H9 (cell line): ENCODE data around the gene RNF167. TPM values are rescaled to one million over a fixed set of nuclear protein-coding genes. Genes with fewer than 3 reads are reported as not detected.

Experiments
- DNase-seq: peaks from one replicate; pipeline ENCODE4 v3.0.0-alpha.2; 2017
- H2AFZ ChIP-seq: one replicate; pipeline ENCODE4 v1.6.1; 2013; ENCODE audit warnings: mild to moderate bottlenecking, low read length, control low read depth, moderate library complexity
- H2AK5ac ChIP-seq: 2 replicates; pipeline ENCODE4 v1.6.1; 2013; ENCODE audit warnings: low read length, control low read depth, mixed read lengths; ENCODE audit not compliant: insufficient read length
- H2BK120ac ChIP-seq: one replicate; pipeline ENCODE4 v1.6.1; 2013; ENCODE audit warnings: low read depth, mild to moderate bottlenecking, low read length, control low read depth, inconsistent platforms; ENCODE audit not compliant: poor library complexity, severe bottlenecking
- H2BK12ac ChIP-seq: 2 replicates; pipeline ENCODE4 v1.6.1; 2013; ENCODE audit warnings: low read length, control low read depth, mixed read lengths, low read depth; ENCODE audit not compliant: insufficient read length
- H2BK15ac ChIP-seq: 2 replicates; pipeline ENCODE4 v1.6.1; 2013; ENCODE audit warnings: low read depth, low read length, control low read depth
- H2BK20ac ChIP-seq: one replicate; pipeline ENCODE4 v1.6.1; 2013; ENCODE audit warnings: low read depth, mild to moderate bottlenecking, low read length, control low read depth, inconsistent platforms; ENCODE audit not compliant: poor library complexity, severe bottlenecking
- H2BK5ac ChIP-seq: 2 replicates; pipeline ENCODE4 v1.6.1; 2013; ENCODE audit warnings: low read length, control low read depth, mixed read lengths; ENCODE audit not compliant: insufficient read length
- H3K14ac ChIP-seq: 2 replicates; pipeline ENCODE4 v1.6.1; 2013; ENCODE audit warnings: low read length, control low read depth; ENCODE audit not compliant: insufficient read depth
- H3K18ac ChIP-seq: 2 replicates; pipeline ENCODE4 v1.6.1; 2013; ENCODE audit warnings: low read depth, mild to moderate bottlenecking, mixed read lengths, low read length, control low read depth; ENCODE audit not compliant: insufficient read length
- H3K23ac ChIP-seq: 2 replicates; pipeline ENCODE4 v1.6.1; 2013; ENCODE audit warnings: low read length, control low read depth, mixed read lengths, low read depth; ENCODE audit not compliant: insufficient read length
- H3K23me2 ChIP-seq: 2 replicates; pipeline ENCODE4 v1.6.1; 2013; ENCODE audit warnings: low read depth, mild to moderate bottlenecking, mixed read lengths, low read length, control low read depth; ENCODE audit not compliant: insufficient read length, poor library complexity, severe bottlenecking
- H3K27ac ChIP-seq: 2 replicates; pipeline ENCODE4 v1.5.1; 2013; ENCODE audit warnings: low read length, control low read depth, mixed read lengths, low read depth; ENCODE audit not compliant: insufficient read length
- H3K27me3 ChIP-seq: 2 replicates; pipeline ENCODE4 v1.6.1; 2013; ENCODE audit warnings: low read length, control low read depth, inconsistent platforms; ENCODE audit not compliant: insufficient read depth
- H3K4ac ChIP-seq: 2 replicates; pipeline ENCODE4 v1.6.1; 2013; ENCODE audit warnings: low read depth, mild to moderate bottlenecking, control low read depth, inconsistent platforms, low read length, moderate library complexity
- H3K4me1 ChIP-seq: 2 replicates; pipeline ENCODE4 v1.6.1; 2013; ENCODE audit warnings: low read length, control low read depth, inconsistent platforms; ENCODE audit not compliant: insufficient read depth
- H3K4me2 ChIP-seq: 2 replicates; pipeline ENCODE4 v1.6.1; 2013; ENCODE audit warnings: low read length, control low read depth, mixed read lengths; ENCODE audit not compliant: insufficient read length, insufficient read depth
- H3K56ac ChIP-seq: 2 replicates; pipeline ENCODE4 v1.6.1; 2013; ENCODE audit warnings: low read depth, mild to moderate bottlenecking, mixed read lengths, low read length, control low read depth; ENCODE audit not compliant: insufficient read length
- H3K79me1 ChIP-seq: 2 replicates; pipeline ENCODE4 v1.6.1; 2013; ENCODE audit warnings: low read depth, mild to moderate bottlenecking, moderate library complexity, low read length, control low read depth, inconsistent platforms; ENCODE audit not compliant: insufficient read depth, poor library complexity, severe bottlenecking
- H3K79me2 ChIP-seq: 2 replicates; pipeline ENCODE4 v1.6.1; 2013; ENCODE audit warnings: low read length, control low read depth, inconsistent platforms; ENCODE audit not compliant: insufficient read depth
- H3K9ac ChIP-seq: 2 replicates; pipeline ENCODE4 v1.6.1; 2013; ENCODE audit warnings: low read length, control low read depth, mixed read lengths; ENCODE audit not compliant: insufficient read length; ENCODE audit errors: extremely low read depth
- H3K9me3 ChIP-seq: one replicate; pipeline ENCODE4 v1.6.1; 2013; ENCODE audit warnings: low read depth, low read length, inconsistent platforms; ENCODE audit not compliant: control insufficient read depth
- H3T11ph ChIP-seq: one replicate; pipeline ENCODE4 v1.6.1; 2013; ENCODE audit warnings: mild to moderate bottlenecking, low read length, control low read depth, inconsistent platforms
- H4K20me1 ChIP-seq: one replicate; pipeline ENCODE4 v1.6.1; 2013; ENCODE audit not compliant: control insufficient read depth, insufficient read length, insufficient read depth
- H4K5ac ChIP-seq: 2 replicates; pipeline ENCODE4 v1.6.1; 2013; ENCODE audit warnings: low read depth, mild to moderate bottlenecking, mixed read lengths, low read length, control low read depth; ENCODE audit not compliant: insufficient read length
- H4K8ac ChIP-seq: replicated peaks from 2 replicates; pipeline ENCODE4 v1.6.1; 2013; ENCODE audit warnings: low read length, control low read depth, mixed read lengths, low read depth; ENCODE audit not compliant: insufficient read length
- H4K91ac ChIP-seq: 2 replicates; pipeline ENCODE4 v1.6.1; 2013; ENCODE audit warnings: low read depth, mild to moderate bottlenecking, moderate library complexity, mixed read lengths, low read length, control low read depth; ENCODE audit not compliant: insufficient read length
- H3K27ac Mint-ChIP-seq, 3 experiments: 2 replicates in 2 of 3; 3 replicates in 1 of 3; pipeline ENCODE4 v1.8.0; 2020 to 2021; ENCODE audit warnings: mixed read lengths in 3 of 3, mild to moderate bottlenecking in 1 of 3, moderate library complexity in 1 of 3
- H3K27me3 Mint-ChIP-seq: 2 replicates; pipeline ENCODE4 v1.8.0; 2021; ENCODE audit warnings: low read depth, mild to moderate bottlenecking, moderate library complexity, mixed read lengths
- H3K36me3 Mint-ChIP-seq, 3 experiments: 2 replicates in 2 of 3; 3 replicates in 1 of 3; pipeline ENCODE4 v1.8.0; 2020 to 2021; ENCODE audit warnings: low read depth in 3 of 3, mixed read lengths in 3 of 3; ENCODE audit not compliant: insufficient read depth in 1 of 3
- H3K4me1 Mint-ChIP-seq, 2 experiments: 2 replicates each; pipeline ENCODE4 v1.8.0; 2020; ENCODE audit warnings: mixed read lengths in 2 of 2
- H3K4me3 Mint-ChIP-seq, 2 experiments: 2 replicates in 1 of 2; 3 replicates in 1 of 2; pipeline ENCODE4 v1.8.0; 2020 to 2021; ENCODE audit warnings: mild to moderate bottlenecking in 2 of 2, mixed read lengths in 2 of 2, moderate library complexity in 1 of 2
- H3K9me3 Mint-ChIP-seq, 2 experiments: 2 replicates in 1 of 2; 3 replicates in 1 of 2; pipeline ENCODE4 v1.8.0; 2020; ENCODE audit warnings: mild to moderate bottlenecking in 2 of 2, mixed read lengths in 2 of 2, moderate library complexity in 1 of 2
- WGBS: extraction: QIAGEN DNeasy Blood & Tissue Kit; methylation state at CpG from one replicate; pipeline ENCODE4 v1.1.7; 2013; ENCODE audit warnings: missing lambda C conversion rate, low lambda C conversion rate, mixed read lengths; ENCODE audit not compliant: insufficient read length; ENCODE audit errors: extremely low coverage; 5-methylcytosine and 5-hydroxymethylcytosine counted together
- total RNA-seq: library from RNA; stranded (reverse); gene quantifications from 2 replicates; pipeline ENCODE4 v1.2.1, GENCODE V29; 2021
- TF ChIP-seq, protein P1 (sequence below): fragments of 200-600 bp; sonication (generic); conservative IDR thresholded peaks from 3 replicates; pipeline ENCODE4 v1.8.0; 2021; ENCODE audit warnings: antibody characterized with exemption, mild to moderate bottlenecking

The RNF167 gene
- total RNA-seq, 1 experiment from 2014 or later = 134 TPM

DNA sequence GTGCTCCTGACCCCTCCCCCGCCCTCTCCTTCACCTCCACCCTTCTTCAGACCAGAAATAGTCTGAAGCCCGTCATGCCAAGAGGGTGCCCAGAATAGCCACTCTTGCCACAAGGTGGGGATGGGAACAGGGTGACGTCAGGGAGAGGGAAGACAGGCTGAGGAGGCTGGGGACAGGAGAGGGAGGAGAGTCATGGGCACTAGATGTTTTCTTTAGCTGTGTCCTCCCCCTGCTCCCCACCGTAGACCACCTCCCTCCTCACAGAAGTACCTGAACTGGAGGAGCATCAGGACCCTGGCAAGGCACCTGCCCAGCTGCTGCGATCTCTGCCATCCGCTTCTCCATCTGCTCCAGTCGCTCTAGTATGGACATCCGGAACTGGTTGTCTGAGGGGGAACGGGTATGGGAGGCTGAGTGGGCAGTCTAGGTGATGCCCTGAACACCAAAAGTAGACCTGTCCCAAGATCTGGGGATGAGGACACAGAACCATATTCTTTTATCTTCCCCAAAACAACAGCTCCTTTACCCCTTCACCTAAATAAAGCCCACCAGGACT, 34.1 kb downstream of the RNF167 start:
- no CpG with 5 or more reads among the region's 9 CpGs for WGBS
- no peak overlapping the region for H3K18ac ChIP-seq

More for the DNA sequence above, 34.1 kb downstream of the RNF167 start:
- Histone ChIP-seq H3K27me3 (peaks cover 23% of the 10 kb centered on the region; the same call in 1 of the 2 replicates), H2BK12ac (no peak overlapping the region), H2BK15ac (no peak overlapping the region), H2BK120ac (no peak overlapping the region), H3K4me1 (peaks cover 10% of the 10 kb centered on the region; the same call in 1 of the 2 replicates), H3K56ac (no peak overlapping the region), H3K9me3 (no peaks in the 10 kb centered on the region), H3K79me2 (peaks cover 2% of the 10 kb centered on the region; the same call in 1 of the 2 replicates), H3K23ac (no peak overlapping the region), H2AK5ac (no peak overlapping the region), H3K27ac (no peak overlapping the region), H4K8ac (no peak overlapping the region), H4K20me1 (no peaks in the 10 kb centered on the region), H3K23me2 (peaks cover 3% of the 10 kb centered on the region), H3K14ac (no peak overlapping the region), H2AFZ (no peak overlapping the region), H2BK20ac (no peak overlapping the region), H3K4me2 (no peak overlapping the region), H3K4ac (no peak overlapping the region), H4K5ac (no peak overlapping the region), H2BK5ac (no peak overlapping the region), H4K91ac (no peak overlapping the region), H3K9ac (no peak overlapping the region), H3T11ph (no peak overlapping the region), H3K79me1 (no peaks in the 10 kb centered on the region)
- H3K9me3 Mint-ChIP-seq = no peaks in the 10 kb centered on the region
- peak overlapping the region in 1 of 2 experiments; percentile 2; a peak in 1 of 5 replicates for H3K4me3 Mint-ChIP-seq
- peaks cover 25% of the 10 kb centered on the region in 2 experiments for H3K4me1 Mint-ChIP-seq
- H3K27me3 Mint-ChIP-seq = peaks cover 62% of the 10 kb centered on the region
- DNase-seq = no peak
- peaks cover 15 to 46% (median 22%) of the 10 kb centered on the region in 3 experiments for H3K36me3 Mint-ChIP-seq
- TF ChIP-seq, protein P1, sequence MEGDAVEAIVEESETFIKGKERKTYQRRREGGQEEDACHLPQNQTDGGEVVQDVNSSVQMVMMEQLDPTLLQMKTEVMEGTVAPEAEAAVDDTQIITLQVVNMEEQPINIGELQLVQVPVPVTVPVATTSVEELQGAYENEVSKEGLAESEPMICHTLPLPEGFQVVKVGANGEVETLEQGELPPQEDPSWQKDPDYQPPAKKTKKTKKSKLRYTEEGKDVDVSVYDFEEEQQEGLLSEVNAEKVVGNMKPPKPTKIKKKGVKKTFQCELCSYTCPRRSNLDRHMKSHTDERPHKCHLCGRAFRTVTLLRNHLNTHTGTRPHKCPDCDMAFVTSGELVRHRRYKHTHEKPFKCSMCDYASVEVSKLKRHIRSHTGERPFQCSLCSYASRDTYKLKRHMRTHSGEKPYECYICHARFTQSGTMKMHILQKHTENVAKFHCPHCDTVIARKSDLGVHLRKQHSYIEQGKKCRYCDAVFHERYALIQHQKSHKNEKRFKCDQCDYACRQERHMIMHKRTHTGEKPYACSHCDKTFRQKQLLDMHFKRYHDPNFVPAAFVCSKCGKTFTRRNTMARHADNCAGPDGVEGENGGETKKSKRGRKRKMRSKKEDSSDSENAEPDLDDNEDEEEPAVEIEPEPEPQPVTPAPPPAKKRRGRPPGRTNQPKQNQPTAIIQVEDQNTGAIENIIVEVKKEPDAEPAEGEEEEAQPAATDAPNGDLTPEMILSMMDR = no peak
- H3K27ac Mint-ChIP-seq = no peak overlapping the region
